Upper lobe of left lung (tissue), 6 donors: ENCODE data around the gene PDE11A. TPM values are rescaled to one million over a fixed set of nuclear protein-coding genes. Genes with fewer than 3 reads are reported as not detected.
A peak's percentile ranks its signal among the peaks of the same experiment; 100 is the strongest.
"Not testable (repeated sequence)": the region's sequence is repeated elsewhere in the genome, so short reads cannot be mapped to it uniquely, and the experiment has no call there.

Experiments
- ATAC-seq, 2 donors: fragments of 200-7000 bp; cut with Tn5 transposase; one replicate each; pipeline ENCODE4 v1.9.1; 2022; ENCODE audit warnings: mild to moderate bottlenecking in 2 of 2, moderate library complexity in 2 of 2; ENCODE audit not compliant: low FRiP score in 2 of 2
- DNase-seq, 2 donors: peaks; one replicate each; pipeline ENCODE4 v3.0.0-alpha.2; 2019 to 2020
- H3K27ac ChIP-seq, 4 donors: fragments of 200-600 bp; sonication (generic); one replicate each; pipeline ENCODE4 v1.5.1; 2016 to 2019
- H3K27me3 ChIP-seq, 4 donors: fragments of 200-600 bp; sonication (generic); one replicate each; pipeline ENCODE4 v1.5.1; 2017 to 2019
- H3K36me3 ChIP-seq, 4 donors: fragments of 200-600 bp; sonication (generic); one replicate each; pipeline ENCODE4 v1.5.1; 2016 to 2019
- H3K4me1 ChIP-seq, 4 donors: fragments of 200-600 bp; sonication (generic); one replicate each; pipeline ENCODE4 v1.5.1; 2018 to 2019
- H3K4me3 ChIP-seq, 4 donors: fragments of 200-600 bp; sonication (generic); one replicate each; pipeline ENCODE4 v1.5.1; 2017 to 2019; ENCODE audit warnings: mild to moderate bottlenecking in 2 of 4, moderate library complexity in 1 of 4
- H3K9me3 ChIP-seq, 4 donors: fragments of 200-600 bp; sonication (generic); one replicate each; pipeline ENCODE4 v1.5.1; 2018 to 2019
- CTCF ChIP-seq, 6 experiments: fragments of 450-650 bp in 4 of 6; fragments of 200-600 bp in 2 of 6; sonication (generic) in 2 of 6; IDR thresholded peaks; one replicate each; pipeline ENCODE4 v1.5.1; 2016 to 2019; ENCODE audit warnings: antibody characterized with exemption in 6 of 6
- EP300 ChIP-seq, 4 donors: sonication (generic); formaldehyde crosslinking; IDR thresholded peaks; one replicate each; pipeline ENCODE4 v1.5.1; 2017; ENCODE audit warnings: antibody characterized with exemption in 4 of 4, control low read depth in 2 of 4
- POLR2A ChIP-seq, 4 donors: fragments of 450-650 bp; IDR thresholded peaks; one replicate each; pipeline ENCODE4 v1.5.1; 2016 to 2017; ENCODE audit warnings: antibody characterized with exemption in 4 of 4, mild to moderate bottlenecking in 2 of 4
- POLR2AphosphoS5 ChIP-seq, 2 donors: sonication (generic); formaldehyde crosslinking; IDR thresholded peaks; one replicate each; pipeline ENCODE4 v1.5.1; 2017; ENCODE audit warnings: antibody characterized with exemption in 2 of 2
- WGBS, 2 donors: methylation state at CpG; one replicate each; pipeline ENCODE4 v1.1.5; 2017 to 2018; 5-methylcytosine and 5-hydroxymethylcytosine counted together
- total RNA-seq, 6 donors: library from RNA; depleted of rRNA in 4 of 6; stranded (reverse); fragments of >200 nt in 4 of 6; gene quantifications; one replicate each; pipeline versions ENCODE4 v1.1.0 to v1.2.1, GENCODE V29; 2016 to 2021
- donor health status: DM: no; HTN: no; CAD: no; lungs with moderate emphysema.
- donor health status: DM: no; HTN: yes; CAD: no; lungs with severe emphysema.

PDE11A gene
- total RNA-seq, 6 donors from 2014 or later, result 0.03 to 0.57 (median 0.33) TPM; not detected in 3

GRCh38 chr2:177964892-177965291 is 107.7 kb downstream of the PDE11A start:
- no peaks in the 10 kb centered on the region for H3K9me3 ChIP-seq
- no peaks in the 10 kb centered on the region for H3K4me1 ChIP-seq
- H3K36me3 ChIP-seq, result no peaks in the 10 kb centered on the region
- no peak for TF ChIP-seq CTCF (IDR thresholded peaks at IDR 0.05)
- TF ChIP-seq POLR2AphosphoS5 (IDR thresholded peaks at IDR 0.05), result no peak
- no peak for TF ChIP-seq EP300 (IDR thresholded peaks at IDR 0.05)
- TF ChIP-seq POLR2A (IDR thresholded peaks at IDR 0.05), result no peak
- ATAC-seq, result no peak
- WGBS, 2 donors, result 76 to 90% methylated on average over 1 of the region's 1 CpG
- H3K4me3 ChIP-seq, result no peak overlapping the region
- H3K27ac ChIP-seq, result no peak overlapping the region
- H3K27me3 ChIP-seq, result no peaks in the 10 kb centered on the region
- no peak for DNase-seq

GRCh38 chr2:177952151-177952550 is 120.4 kb downstream of the PDE11A start:
- ATAC-seq, result no peak
- no peak for DNase-seq
- Histone ChIP-seq H3K36me3 (no peaks in the 10 kb centered on the region), H3K27me3 (no peaks in the 10 kb centered on the region), H3K9me3 (no peaks in the 10 kb centered on the region), H3K4me1 (no peaks in the 10 kb centered on the region), H3K27ac (no peak overlapping the region), H3K4me3 (no peak overlapping the region)
- WGBS, 2 donors, result 62 to 63% methylated on average over 1 of the region's 1 CpG
- TF ChIP-seq EP300 (IDR thresholded peaks at IDR 0.05) (no peak), CTCF (IDR thresholded peaks at IDR 0.05) (no peak), POLR2A (IDR thresholded peaks at IDR 0.05) (no peak), POLR2AphosphoS5 (IDR thresholded peaks at IDR 0.05) (no peak)

GRCh38 chr2:177947598-177947997 is 125.0 kb downstream of the PDE11A start:
- H3K9me3 ChIP-seq, DNase-seq, H3K4me3 ChIP-seq, H3K27ac ChIP-seq, H3K4me1 ChIP-seq, ATAC-seq, H3K36me3 ChIP-seq, H3K27me3 ChIP-seq: not testable (repeated sequence)
- 90 to 95% methylated on average over 2 to 3 of the region's 3 CpGs for WGBS, 2 donors

- ATAC-seq, H3K9me3 ChIP-seq, H3K27ac ChIP-seq, H3K4me3 ChIP-seq, H3K27me3 ChIP-seq, H3K4me1 ChIP-seq, H3K36me3 ChIP-seq: not testable (repeated sequence)
- DNase-seq, result peak in 1 of 2 donors; percentile 18
- 93 to 97% methylated on average over 10 to 14 of the region's 14 CpGs for WGBS, 2 donors
These were observed 128.0 kb downstream of the PDE11A start for GRCh38 chr2:177944530-177944929.

GRCh38 chr2:177942731-177943130 is 129.8 kb downstream of the PDE11A start:
- no peaks in the 10 kb centered on the region for H3K27me3 ChIP-seq
- no peaks in the 10 kb centered on the region for H3K9me3 ChIP-seq
- H3K4me1 ChIP-seq, result no peaks in the 10 kb centered on the region
- no peak overlapping the region for H3K4me3 ChIP-seq
- H3K36me3 ChIP-seq, result no peaks in the 10 kb centered on the region
- DNase-seq (no peak), ATAC-seq (no peak)
- no peak overlapping the region for H3K27ac ChIP-seq
- no peak for TF ChIP-seq POLR2A (IDR thresholded peaks at IDR 0.05)
- no peak for TF ChIP-seq POLR2AphosphoS5 (IDR thresholded peaks at IDR 0.05)
- no peak for TF ChIP-seq CTCF (IDR thresholded peaks at IDR 0.05)
- no peak for TF ChIP-seq EP300 (IDR thresholded peaks at IDR 0.05)
- 74 to 75% methylated on average over 1 of the region's 1 CpG for WGBS, 2 donors

GRCh38 chr2:177939211-177939610 is 133.4 kb downstream of the PDE11A start:
- Histone ChIP-seq H3K9me3 (no peaks in the 10 kb centered on the region), H3K27ac (no peak overlapping the region), H3K36me3 (no peaks in the 10 kb centered on the region), H3K27me3 (no peaks in the 10 kb centered on the region), H3K4me1 (no peaks in the 10 kb centered on the region), H3K4me3 (no peak overlapping the region)
- 58 to 66% methylated on average over 2 of the region's 2 CpGs for WGBS, 2 donors
- ATAC-seq, result no peak
- DNase-seq, result no peak
- TF ChIP-seq CTCF (IDR thresholded peaks at IDR 0.05) (no peak), POLR2AphosphoS5 (IDR thresholded peaks at IDR 0.05) (no peak), POLR2A (IDR thresholded peaks at IDR 0.05) (no peak), EP300 (IDR thresholded peaks at IDR 0.05) (no peak)
